Cardiac septum (tissue), 1 donor: Measurements from ENCODE around the gene UGT3A1. TPM values are rescaled to one million over a fixed set of nuclear protein-coding genes. Genes with fewer than 3 reads are reported as not detected.
"Not testable (repeated sequence)": the region's sequence is repeated elsewhere in the genome, so short reads cannot be mapped to it uniquely, and the experiment has no call there.

ENCODE experiments used
- DNase-seq: peaks from one replicate; pipeline ENCODE4 v3.0.0-alpha.2; 2020; ENCODE audit warnings: low spot score
- intact Hi-C: fragments of 100-400 bp; cut with DNase I; formaldehyde crosslinking; loops from one replicate; pipeline ENCODE4 v1.14.0; 2022
- total RNA-seq: library from RNA; stranded (reverse); fragmentation: NEBNext Ultra II Directional; extraction: Animal tissue kit (Norgen Biotek cat#: 25700); gene quantifications from one replicate; pipeline ENCODE4 v1.2.1, GENCODE V29; 2021
- donor health status: DM: no; HTN: no; CAD: no.

The UGT3A1 gene
- total RNA-seq, 1 donor from 2014 or later = not detected

DNA sequence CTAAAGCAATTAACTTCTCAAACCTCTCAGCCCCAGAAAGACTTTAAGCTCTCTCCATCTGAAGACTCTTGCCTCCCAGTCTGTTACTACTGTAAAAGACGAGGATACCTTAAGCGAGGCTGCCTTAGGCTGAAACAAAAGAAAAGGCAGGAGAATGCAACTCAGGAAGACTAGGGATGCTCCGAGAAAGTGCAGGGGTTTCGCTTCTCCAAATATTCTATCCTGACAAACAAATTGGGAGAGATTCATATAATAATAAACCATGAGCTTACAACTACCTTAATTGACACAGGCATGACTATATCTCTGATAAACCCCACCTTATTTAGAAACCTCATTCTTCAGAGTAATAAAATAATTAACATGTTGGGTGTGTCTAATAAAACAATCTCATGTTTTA, 4.9 kb upstream of the UGT3A1 start:
- DNase-seq = no peak
- intact Hi-C loops = no loop called here

DNA sequence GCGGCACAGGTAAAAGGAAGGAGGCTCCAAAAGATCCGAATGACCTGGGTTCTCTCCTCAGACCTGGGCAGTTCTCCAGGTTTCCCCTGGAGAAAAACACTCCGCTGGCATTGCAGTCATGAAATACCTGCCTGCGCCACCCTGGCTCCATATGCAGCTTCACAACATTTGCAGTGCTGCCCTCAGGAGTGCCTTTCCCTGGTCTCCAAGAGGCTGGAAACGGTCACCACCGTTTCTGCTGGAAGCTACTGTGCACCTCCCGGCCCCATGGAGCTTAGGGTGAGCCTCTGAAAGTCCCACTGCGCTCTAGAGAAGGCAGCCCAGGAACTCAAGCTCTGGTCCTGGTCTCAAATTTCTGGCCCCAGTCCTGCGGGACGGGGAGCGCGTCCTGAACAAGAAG, 670 bp downstream of the UGT3A1 start:
- intact Hi-C loops = no loop called here
- DNase-seq = no peak

DNA sequence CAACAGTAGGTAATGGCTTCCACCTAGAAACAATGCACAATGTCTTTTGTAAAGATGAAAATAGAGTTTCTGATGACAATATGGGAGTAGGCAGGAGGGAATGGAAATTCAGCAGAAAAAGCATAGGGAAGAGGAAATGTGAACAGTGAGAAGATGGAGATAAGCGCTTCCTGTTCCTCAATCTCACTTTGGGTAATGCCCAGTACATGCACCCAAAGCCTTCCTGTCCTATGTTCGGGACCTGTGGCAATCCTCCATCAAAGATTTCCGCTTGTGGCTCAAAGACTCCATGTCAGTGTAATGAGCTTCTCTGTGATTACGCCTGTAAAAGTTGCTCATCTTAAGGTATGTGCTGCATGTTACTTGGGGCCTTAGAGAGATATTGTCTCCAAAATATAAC, 2.7 kb downstream of the UGT3A1 start:
- intact Hi-C loops = no loop called here
- no peak for DNase-seq

DNA sequence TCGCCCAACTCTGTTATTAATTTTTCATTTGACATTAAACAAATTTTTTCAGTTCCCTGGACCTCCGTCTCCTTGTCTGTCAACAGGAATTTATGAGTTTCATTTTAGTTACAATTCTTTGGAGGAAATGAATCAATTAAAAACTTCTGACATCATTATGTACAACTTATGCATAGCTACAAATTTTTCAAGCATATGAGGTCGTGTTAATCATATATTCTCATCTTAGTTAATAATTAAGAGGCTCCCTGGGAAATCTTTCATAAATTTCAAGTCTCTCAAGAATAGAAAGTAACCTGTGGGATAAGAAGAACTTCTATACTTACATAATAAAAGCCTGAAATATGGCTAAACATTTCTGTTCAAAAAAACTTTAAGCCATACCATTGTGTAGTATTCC, 3.4 kb downstream of the UGT3A1 start:
- intact Hi-C loops = no loop called here
- no peak for DNase-seq

DNA sequence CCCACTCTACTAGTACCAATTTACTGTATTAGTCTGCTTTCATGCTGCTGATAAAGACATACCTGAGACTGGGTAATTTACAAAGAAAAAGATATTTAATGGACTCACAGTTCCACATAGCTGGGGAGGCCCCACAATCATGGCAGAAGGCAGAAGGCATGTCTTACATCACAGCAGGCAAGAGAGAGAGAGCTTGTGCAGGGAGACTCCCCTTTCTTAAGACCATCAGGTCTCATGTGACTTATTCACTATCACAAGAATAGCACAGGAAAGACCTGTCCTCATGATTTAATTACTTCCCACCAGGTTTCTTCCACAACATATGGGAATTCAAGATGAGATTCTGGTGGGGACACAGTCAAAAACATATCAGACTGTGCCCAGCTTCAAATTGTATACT, 11.5 kb downstream of the UGT3A1 start:
- intact Hi-C loops = no loop called here
- DNase-seq = no peak

DNA sequence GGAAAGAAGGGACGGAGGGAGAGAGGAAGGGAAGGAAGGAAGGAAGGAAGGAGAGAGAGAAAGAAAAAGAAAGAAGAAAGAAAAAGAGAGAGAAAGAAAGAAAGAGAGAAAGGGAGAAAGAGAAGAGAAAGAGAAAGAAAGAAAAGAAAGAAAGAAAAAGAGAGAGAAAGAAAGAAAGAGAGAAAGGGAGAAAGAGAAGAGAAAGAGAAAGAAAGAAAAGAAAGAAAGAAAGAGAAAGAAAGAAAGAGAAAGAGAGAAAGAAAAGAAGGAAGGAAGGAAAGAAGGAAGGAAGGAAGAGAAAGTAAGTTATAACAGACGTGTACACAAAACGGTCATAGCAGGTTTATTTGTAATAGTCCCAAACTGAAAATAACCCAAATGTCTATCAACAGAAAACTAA, 14.3 kb downstream of the UGT3A1 start:
- intact Hi-C loops, DNase-seq: not testable (repeated sequence)

DNA sequence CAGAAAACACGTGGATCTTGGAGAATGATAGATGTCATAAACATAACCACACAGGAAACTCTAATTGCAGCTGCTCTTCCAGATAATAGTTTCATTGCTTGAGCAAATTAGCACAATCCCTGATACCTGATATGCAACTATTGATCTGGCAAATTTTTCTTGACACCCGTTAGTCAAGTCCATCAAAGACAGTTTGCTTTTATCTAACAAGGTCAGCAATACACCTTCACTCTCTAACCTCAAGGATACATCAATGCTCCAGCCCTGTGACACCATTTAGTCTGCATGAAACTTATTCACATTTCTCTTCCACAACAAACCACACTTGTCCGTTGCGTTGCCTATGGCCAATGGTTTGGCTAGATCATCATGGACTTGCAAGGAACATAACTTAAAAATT, 16.6 kb downstream of the UGT3A1 start:
- DNase-seq = no peak
- intact Hi-C loops = no loop called here

DNA sequence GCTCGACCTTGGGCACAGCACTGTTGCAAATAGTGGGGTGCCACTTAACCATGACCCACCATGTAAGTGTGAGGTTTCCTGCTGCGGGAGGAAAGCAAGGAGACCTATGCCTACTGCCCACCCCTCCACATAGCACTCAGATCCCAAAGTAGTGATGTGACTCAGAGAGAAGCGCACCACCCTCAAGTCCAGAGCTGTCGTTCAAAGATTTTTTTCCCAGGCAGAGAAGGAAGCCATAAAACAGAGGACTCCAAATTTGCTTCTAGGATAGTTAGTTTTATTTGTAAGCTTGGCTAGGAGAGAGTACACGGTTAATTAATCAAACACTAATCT, 19.3 kb downstream of the UGT3A1 start:
- intact Hi-C loops = no loop called here
- no peak for DNase-seq

DNA sequence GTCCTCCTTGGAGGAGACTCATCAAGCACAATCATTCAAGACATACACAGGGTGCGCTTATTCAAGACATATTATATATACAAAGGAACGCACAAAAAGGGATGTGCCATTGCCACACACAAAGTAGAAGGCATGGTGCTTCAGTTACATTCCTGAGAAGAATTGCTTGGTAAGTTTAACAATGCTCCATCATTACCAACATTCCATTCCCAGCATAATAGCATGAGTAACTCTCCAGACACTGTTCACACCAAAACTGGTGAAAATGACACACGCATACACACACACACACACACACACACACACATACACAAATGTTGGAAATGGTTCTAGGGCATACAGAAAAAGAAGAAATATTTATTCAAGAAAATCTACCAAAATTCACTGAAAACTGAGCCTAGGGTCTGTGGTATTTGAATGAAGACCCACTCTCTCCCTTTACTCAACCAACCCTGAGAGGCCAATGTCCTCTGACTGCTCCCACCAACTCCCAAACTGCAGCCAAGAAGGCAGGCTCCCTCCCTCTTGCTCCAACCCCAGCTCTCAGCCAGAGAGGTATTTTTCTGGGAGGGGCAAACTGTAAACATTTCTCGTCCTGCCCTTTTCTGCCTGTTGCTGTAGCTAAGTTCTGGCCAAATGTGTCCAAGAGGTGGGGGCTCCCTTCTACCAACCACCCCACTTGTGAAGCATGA, 19.9 kb downstream of the UGT3A1 start:
- intact Hi-C loops = no loop called here

DNA sequence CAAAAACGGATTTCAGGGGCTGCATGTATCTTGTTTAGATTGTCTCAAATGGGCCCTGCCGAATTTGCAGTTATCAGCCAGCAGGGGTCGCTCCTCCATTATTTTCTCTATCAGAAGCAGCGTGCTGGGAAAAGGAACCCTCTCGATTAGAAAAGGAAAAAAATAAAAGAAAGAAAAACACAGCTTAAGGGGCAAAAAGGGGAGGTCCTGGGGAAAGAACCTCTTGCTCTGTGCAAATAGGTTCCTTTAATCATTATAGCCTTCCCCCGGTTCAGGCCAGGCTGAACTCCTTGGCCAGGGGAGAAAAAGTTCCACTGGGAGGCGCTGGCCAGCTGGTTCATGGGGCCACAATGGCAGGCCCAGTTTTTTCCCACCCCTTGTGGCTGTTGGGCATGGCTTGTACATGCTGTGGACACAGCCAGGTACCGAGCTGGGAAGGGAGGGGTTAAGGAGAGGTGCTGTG, 27.8 kb downstream of the UGT3A1 start:
- intact Hi-C loops = no loop called here
- no peak for DNase-seq

More for the DNA sequence above, 19.9 kb downstream of the UGT3A1 start:
- no peak for DNase-seq

DNA sequence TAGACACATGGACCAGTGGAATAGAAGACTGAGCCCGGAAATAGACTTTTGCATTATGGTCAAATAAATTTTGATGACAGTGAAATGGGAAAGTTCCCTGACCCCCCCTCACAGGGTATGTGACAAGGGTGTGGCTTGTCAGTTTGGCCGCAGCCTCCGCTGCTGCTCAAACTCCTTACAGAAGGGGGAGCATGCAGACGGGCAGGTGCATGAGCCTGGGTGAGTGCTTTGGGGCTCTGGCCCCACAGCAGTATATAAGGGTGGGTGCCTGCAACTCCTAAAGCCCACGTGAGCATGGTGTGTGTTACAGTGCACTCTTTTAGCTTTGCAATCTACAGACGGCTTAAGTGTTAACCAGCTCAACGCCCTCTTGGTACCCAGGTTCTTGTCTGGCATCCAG, 30.9 kb downstream of the UGT3A1 start:
- intact Hi-C loops = no loop called here
- DNase-seq = no peak

DNA sequence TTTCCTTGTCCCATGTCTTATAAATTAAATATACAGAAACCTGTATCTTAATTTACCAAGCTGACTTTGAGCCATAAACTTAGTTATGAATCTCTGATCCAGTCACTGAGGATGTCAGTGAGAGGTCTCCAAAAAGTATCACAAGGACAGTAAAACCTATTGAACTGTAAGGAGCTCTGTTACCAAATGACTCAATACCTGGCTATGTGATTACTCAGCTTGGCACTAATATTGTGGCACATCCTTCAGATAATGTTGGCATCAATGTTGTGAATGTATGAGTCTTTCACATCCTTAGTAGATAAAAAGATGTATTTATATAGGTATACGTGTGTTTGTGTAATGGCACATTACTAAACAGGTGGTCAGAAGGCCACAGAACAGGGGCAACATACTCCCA, 34.8 kb downstream of the UGT3A1 start:
- intact Hi-C loops = no loop called here
- no peak for DNase-seq

DNA sequence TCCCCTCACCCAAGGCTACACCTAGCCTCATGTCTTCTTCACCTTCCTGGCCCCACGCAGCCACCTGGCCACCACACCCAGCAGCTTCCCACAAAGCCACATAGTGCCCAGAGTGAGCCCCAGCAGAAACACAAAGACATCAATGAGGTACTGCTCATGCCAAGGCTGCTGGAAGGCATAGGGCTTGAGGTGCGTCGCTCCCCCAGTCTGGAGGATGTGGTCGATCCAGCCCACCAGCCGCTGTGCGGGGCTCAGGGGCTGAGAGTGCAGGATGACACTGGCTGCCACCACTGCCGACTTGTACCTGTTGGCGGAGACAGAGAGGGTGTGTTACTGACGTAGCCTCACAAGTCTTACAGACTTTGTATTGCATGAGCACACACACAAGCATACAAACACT, 37.0 kb downstream of the UGT3A1 start:
- no peak for DNase-seq
- intact Hi-C loops = no loop called here

DNA sequence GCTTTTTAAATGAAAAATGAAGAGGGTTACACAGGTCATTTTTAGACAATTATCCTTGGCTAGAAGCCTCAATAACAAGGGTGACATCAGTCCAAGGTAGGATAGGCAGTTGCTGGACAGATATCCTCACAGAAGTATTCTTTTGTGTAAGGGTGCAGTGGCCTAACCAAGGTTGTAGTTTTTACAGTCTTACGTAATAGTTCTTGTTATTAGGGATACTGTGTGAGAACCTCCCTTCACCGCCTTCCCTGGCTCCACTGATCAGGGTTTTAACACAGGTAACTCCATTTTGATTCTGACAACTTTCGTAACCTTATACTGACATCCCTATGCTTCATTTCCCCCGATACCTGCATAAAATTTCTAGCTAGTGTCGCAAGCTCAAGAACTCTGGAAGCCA, 44.1 kb downstream of the UGT3A1 start:
- intact Hi-C loops = no loop called here

DNA sequence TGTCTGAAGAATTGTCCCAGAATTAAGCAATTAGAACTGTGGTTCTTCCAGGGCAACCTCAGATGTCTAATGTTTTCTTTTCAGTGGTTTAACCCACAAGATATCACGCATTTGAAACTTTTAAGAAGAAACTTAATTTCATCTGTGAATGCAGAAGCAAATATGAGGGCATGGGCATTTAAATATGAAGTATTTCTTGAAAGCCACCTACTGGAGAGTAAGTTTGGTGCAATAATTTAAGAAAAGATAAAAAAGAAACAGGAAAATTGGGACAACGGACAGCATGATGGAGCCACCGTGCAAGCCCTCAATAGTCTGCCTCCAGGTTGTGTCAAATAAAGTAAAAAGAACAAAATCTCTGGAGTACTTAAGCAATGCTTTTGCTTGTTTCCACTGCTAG, 51.6 kb downstream of the UGT3A1 start:
- no peak for DNase-seq
- intact Hi-C loops = no loop called here

More for the DNA sequence above, 44.1 kb downstream of the UGT3A1 start:
- DNase-seq = no peak

DNA sequence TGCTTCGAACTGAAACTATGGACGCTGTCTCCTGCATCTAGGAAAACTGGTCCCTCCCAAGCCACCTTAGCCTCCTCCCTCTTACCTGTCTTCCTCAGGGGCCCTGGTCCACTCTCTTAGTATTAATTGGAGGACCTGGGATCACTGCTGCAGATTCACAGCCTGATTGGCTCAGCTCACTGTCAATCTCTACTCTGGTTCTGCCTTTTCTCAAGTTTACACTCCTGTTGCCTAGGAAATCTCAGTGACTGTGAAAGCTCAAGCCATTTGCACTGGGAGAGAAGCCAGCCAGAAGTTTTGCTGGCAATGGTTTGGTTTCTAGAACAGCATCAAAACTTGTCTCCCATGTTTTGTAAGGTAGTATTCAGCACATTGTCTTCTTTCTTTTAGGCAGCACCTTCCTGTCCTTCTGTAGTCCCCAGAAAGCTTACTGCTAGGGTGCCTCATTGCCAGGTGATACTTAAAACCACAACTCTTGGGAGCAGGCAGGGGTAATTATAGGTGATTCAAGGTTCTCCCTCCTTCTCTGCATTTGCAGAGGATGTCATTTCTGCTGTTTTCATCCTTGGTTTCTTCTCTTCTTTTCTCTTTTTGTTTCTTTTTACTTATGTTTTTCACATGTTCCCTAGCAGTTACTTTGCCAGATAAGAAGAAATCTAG, 52.5 kb downstream of the UGT3A1 start, which contains the start of gene CAPSL:
TSS of gene CAPSL (minus strand) at position 55 of the 660 bp plus-strand sequence. CDS start 17,502 bp downstream, outside the sequence.
- no peak for DNase-seq
- intact Hi-C loops = no loop called here

DNA sequence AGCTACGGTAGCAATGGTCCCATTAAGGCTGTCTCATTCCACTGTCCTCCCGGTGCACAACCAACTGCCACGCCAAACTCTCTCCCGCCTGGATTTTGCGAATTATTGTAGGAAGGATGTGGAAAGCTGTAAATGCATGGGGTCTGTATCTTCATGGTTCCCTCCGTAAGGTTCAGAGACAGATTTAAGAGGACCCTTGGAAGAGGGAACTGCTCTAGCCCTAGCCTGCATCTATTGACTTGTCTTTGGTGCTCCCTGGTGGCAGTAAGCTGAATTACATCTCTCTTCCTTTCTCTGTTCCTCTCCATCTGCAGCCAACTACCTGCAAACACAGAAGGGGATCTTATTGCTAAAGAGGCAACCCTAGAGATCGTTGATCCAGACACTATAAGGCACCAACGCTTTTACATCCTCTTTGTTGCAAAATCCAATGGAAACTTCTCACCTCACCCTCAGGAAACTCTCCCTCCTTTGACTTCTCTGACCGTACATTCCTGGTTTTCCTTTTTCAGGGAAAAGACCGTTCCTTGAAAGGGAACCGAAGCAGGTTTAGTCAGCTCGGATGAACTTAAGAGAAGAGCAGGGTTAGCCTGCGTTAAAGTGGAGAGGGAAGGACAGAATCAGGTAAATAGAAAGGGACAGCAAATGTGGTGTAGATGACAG, 64.7 kb downstream of the UGT3A1 start:
- intact Hi-C loops = loop anchor here (2.0 to 5.0 kb wide), 2 partner anchors 150 to 309 kb away; partner anchors contain the start of gene SPEF2

DNA sequence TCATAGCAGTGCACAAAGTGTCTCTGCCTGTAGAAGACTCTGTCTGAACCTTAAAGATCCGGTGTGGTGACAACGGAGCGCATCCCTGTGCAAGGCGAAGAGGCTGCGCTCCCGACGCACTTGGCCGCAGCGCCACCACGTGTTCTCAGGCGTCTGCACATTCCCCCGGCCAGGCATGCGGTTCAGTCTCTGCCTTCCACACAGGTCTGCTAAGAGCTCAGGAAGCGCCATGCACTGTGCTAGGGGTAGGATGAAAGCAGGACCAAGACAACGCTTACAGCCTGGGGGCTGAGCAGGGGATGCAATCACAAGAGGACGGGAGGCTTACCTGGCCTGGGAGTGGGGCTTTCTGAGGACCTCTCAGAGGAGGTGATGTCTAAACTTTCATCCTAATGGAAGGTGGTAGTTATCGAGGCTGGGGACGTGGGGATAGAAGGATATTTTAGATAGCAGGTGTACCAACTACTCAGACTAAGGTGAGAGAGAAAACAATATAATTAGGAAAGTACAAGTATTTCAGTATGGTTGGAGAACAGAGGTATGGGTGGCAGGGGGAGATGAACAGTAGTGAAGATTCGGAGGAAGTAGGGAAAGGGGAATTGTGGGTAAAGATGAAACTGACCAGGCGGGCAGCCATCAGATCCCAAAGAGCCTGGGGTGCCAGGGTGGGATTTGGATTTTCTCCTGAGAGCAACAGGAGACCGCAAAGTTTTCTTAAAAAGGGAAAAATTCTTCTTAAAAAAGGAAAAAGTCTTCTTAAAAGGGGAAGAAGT, 66.1 kb downstream of the UGT3A1 start:
- intact Hi-C loops = loop anchor here (2.0 to 5.0 kb wide), 2 partner anchors 308 to 834 kb away; partner anchors contain the start of gene SPEF2

More for the DNA sequence above, 64.7 kb downstream of the UGT3A1 start:
- no peak for DNase-seq

DNA sequence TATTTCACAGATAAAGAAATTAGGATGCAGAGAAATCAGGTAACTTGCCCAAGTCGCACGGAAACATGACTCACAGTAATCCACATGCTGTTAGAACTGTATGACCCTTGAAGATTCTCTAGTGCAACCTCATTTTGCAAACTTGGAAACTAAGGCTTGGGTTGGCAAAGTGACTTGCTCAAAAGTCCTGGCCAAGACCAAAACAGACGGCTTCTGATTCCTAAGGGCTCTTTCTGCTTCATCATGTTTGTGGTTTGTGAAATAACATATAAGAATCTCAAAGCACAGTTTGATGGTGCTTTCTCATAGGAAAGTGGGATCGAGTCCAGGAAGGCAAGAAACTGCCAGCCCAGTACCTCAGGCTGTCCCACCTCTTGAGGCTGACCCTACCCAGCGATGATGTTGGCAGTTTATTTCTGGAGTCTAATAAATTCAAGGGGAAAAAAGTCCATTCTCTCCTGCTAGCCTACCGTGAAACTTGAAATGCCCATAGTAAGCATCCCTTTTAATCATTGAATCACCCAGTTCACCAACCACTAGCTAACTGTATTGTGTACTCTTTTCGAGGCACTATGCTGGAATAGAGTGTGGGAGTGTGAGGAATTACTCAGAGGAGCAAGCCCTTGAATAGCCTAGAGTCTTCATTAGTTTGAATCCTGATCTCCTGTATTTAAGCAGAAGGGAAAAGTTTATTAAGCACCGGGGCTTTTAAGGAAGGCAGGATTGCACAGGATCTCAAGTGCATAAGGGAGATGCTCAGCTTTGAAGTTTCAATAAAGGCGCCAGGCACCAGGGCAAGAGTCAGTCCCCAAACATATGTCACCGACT, 66.9 kb downstream of the UGT3A1 start:
- intact Hi-C loops = loop anchor here (2.0 kb wide), 1 partner anchor 834 kb away; no protein-coding TSS in a partner anchor

More for the DNA sequence above, 66.1 kb downstream of the UGT3A1 start:
- no peak for DNase-seq

More for the DNA sequence above, 66.9 kb downstream of the UGT3A1 start:
- DNase-seq = no peak
